OCI-LY1 (cell line): Measurements from ENCODE around the gene XYLT1.

ENCODE experiments used
- CTCF ChIP-seq: fragments of 200-600 bp; sonication (generic), shearing (Covaris generic); IDR thresholded peaks from 2 replicates; pipeline ENCODE4 v1.5.1; 2017; ENCODE audit warnings: mild to moderate bottlenecking, antibody characterized with exemption, low read length, moderate library complexity, mixed read lengths
- EZH2 ChIP-seq: fragments of 200-600 bp; sonication (generic), shearing (Covaris generic); IDR thresholded peaks from 2 replicates; pipeline ENCODE4 v1.8.0; 2017; ENCODE audit warnings: borderline replicate concordance, mixed run types, mild to moderate bottlenecking, antibody characterized with exemption, low read length, moderate library complexity, mixed read lengths

DNA sequence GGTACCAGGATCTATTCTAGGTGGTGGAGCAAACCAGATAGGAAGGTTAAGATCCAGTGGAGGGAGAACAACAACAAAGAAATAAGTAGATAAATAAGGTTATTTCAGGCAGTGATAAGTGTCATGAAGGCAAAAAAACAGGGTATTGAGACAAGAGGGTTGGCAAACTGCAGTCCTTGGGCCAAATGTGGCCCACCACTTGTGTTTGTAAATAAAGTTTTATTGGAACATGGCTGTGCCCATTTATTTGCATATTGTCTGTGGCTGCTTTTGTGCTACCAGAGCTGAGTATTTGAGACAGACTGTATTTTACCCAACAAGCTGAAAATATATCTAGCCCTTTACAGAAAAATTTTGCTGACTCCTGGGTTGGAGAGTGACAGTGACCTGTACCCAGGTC, 361.3 kb downstream of the XYLT1 start:
- TF ChIP-seq CTCF (no peak), EZH2 (no peak)
